A673 (cell line): Measurements from ENCODE around the gene HEBP2. TPM values are rescaled to one million over a fixed set of nuclear protein-coding genes. Genes with fewer than 3 reads are reported as not detected.

Experiments
- BruUV-seq: library from RNA; stranded (reverse); fragments of 400-500 nt; replicated peaks from 2 replicates; lab custom pipeline; 2021; lab: Mats Ljungman, UMichigan
- CTCF ChIA-PET: fragments of 300-600 bp; sonication (Branson Sonifier 250); formaldehyde crosslinking; loops from one replicate; lab custom pipeline; 2022; ENCODE audit warnings: antibody characterized with exemption; lab: Charles Lee
- POLR2A ChIA-PET: fragments of 300-600 bp; sonication (Branson Sonifier 250); formaldehyde crosslinking; loops from one replicate; lab custom pipeline; 2022; ENCODE audit warnings: antibody characterized with exemption; ENCODE audit not compliant: low non-redundant PET; lab: Charles Lee
- DNase-seq: peaks from one replicate; pipeline ENCODE4 v3.0.0-alpha.2; 2015; ENCODE audit warnings: low spot score
- H3K27ac ChIP-seq: fragments of 200-600 bp; sonication (generic); 2 replicates; pipeline ENCODE4 v1.5.1; 2016; ENCODE audit warnings: mixed run types, low read depth, mild to moderate bottlenecking, mixed read lengths, antibody characterized with exemption, low read length; ENCODE audit not compliant: poor library complexity, severe bottlenecking
- H3K27me3 ChIP-seq: fragments of 200-600 bp; sonication (generic); replicated peaks from 2 replicates; pipeline ENCODE4 v1.6.1; 2017; ENCODE audit warnings: mixed run types, low read depth, mild to moderate bottlenecking, mixed read lengths, antibody characterized with exemption, low read length; ENCODE audit not compliant: insufficient read depth, poor library complexity
- H3K36me3 ChIP-seq: fragments of 200-600 bp; sonication (generic); 2 replicates; pipeline ENCODE4 v1.6.1; 2016; ENCODE audit warnings: mixed run types, mild to moderate bottlenecking, mixed read lengths, antibody characterized with exemption, low read length; ENCODE audit not compliant: insufficient read depth, poor library complexity, severe bottlenecking
- H3K4me1 ChIP-seq: fragments of 200-600 bp; sonication (generic); 2 replicates; pipeline ENCODE4 v1.6.1; 2017; ENCODE audit warnings: mixed run types, mild to moderate bottlenecking, mixed read lengths, antibody characterized with exemption, low read length; ENCODE audit not compliant: insufficient read depth, poor library complexity, severe bottlenecking
- H3K4me3 ChIP-seq: fragments of 200-600 bp; sonication (generic); 2 replicates; pipeline ENCODE4 v1.5.1; 2016; ENCODE audit warnings: low read depth, mixed run types, mild to moderate bottlenecking, mixed read lengths, low read length; ENCODE audit not compliant: poor library complexity, severe bottlenecking
- H3K9me3 ChIP-seq: fragments of 200-600 bp; sonication (generic); 2 replicates; pipeline ENCODE4 v1.6.1; 2016; ENCODE audit warnings: mixed run types, low read depth, mild to moderate bottlenecking, mixed read lengths, antibody characterized with exemption, low read length; ENCODE audit not compliant: poor library complexity, severe bottlenecking
- EZH2 ChIP-seq: fragments of 200-600 bp; sonication (generic); IDR thresholded peaks from 2 replicates; pipeline ENCODE4 v1.6.1; 2017; ENCODE audit warnings: borderline replicate concordance, low read depth, mild to moderate bottlenecking, mixed read lengths, antibody characterized with exemption, low read length; ENCODE audit not compliant: poor library complexity, severe bottlenecking
- intact Hi-C: fragments of 100-400 bp; cut with micrococcal nuclease; formaldehyde crosslinking; loops from one replicate; pipeline ENCODE4 v1.10.0; 2022; ENCODE audit not compliant: unreplicated experiment
- total RNA-seq: library from RNA; stranded (reverse); gene quantifications from 2 replicates; pipeline ENCODE4 v1.2.3, GENCODE V29; 2021
- TF ChIP-seq, protein P1 (sequence below): fragments of 300-800, 200-600 bp; sonication (generic); conservative IDR thresholded peaks from 2 replicates; pipeline ENCODE4 v1.5.1; 2017; ENCODE audit warnings: low read depth, mild to moderate bottlenecking, antibody characterized with exemption, low read length, moderate library complexity, mixed read lengths

HEBP2 gene
- total RNA-seq, 1 experiment from 2014 or later, result 8.7 TPM

DNA sequence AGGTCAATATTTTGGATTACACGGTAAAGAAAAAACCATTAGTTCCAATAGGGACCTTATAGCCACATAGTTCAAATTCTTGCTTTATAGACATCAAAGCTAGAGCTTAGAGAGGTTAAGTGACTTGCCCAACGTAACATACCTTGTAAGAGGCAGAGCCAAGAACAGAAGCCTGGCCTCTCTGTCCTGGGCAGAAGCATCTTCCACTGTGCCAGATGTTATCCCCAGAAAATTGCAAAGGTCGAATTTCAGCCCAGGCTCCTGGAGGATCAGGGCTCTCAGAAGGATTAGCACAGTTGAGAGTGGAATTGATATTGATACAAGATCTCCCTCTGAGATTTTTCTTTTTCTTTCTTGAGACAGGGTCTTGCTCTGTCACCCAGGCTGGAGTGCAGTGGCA, 20.2 kb upstream of the HEBP2 start:
- H3K27me3 ChIP-seq, result no peaks in the 10 kb centered on the region
- DNase-seq, result no peak
- BruUV-seq, result no TSS peak
- H3K4me3 ChIP-seq, result no peak overlapping the region
- POLR2A ChIA-PET, result no interaction called here
- H3K36me3 ChIP-seq, result no peaks in the 10 kb centered on the region
- CTCF ChIA-PET, result no interaction called here
- intact Hi-C loops, result no loop called here
- TF ChIP-seq, protein P1, sequence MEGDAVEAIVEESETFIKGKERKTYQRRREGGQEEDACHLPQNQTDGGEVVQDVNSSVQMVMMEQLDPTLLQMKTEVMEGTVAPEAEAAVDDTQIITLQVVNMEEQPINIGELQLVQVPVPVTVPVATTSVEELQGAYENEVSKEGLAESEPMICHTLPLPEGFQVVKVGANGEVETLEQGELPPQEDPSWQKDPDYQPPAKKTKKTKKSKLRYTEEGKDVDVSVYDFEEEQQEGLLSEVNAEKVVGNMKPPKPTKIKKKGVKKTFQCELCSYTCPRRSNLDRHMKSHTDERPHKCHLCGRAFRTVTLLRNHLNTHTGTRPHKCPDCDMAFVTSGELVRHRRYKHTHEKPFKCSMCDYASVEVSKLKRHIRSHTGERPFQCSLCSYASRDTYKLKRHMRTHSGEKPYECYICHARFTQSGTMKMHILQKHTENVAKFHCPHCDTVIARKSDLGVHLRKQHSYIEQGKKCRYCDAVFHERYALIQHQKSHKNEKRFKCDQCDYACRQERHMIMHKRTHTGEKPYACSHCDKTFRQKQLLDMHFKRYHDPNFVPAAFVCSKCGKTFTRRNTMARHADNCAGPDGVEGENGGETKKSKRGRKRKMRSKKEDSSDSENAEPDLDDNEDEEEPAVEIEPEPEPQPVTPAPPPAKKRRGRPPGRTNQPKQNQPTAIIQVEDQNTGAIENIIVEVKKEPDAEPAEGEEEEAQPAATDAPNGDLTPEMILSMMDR, result no peak
- no peak overlapping the region for H3K27ac ChIP-seq
- no peaks in the 10 kb centered on the region for H3K9me3 ChIP-seq
- H3K4me1 ChIP-seq, result no peaks in the 10 kb centered on the region

DNA sequence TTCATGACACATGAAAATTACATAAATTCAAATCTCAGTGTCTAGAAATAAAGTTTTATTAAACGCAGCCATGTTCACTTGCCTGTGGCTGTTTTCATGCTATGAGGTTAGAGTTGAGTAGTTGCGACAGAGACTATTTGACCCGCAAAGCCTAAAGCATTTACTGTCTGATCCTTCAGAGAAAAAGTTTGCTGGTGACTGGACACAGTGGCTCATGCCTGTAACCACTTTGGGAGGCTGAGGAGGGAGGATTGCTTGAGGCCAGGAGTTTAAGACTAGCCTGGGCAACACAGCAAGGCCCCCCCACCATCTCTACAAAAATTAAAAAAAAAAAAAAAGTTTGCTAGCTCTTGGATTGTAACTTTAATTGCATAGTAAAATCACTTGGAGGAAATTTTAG, 17.1 kb upstream of the HEBP2 start:
- Histone ChIP-seq H3K27ac (no peak overlapping the region), H3K4me3 (no peak overlapping the region), H3K4me1 (no peaks in the 10 kb centered on the region), H3K27me3 (no peaks in the 10 kb centered on the region), H3K9me3 (no peaks in the 10 kb centered on the region), H3K36me3 (no peaks in the 10 kb centered on the region)
- TF ChIP-seq, protein P1, result no peak
- no peak for TF ChIP-seq EZH2
- intact Hi-C loops, result no loop called here
- no peak for DNase-seq
- BruUV-seq, result no TSS peak
- POLR2A ChIA-PET, result no interaction called here
- CTCF ChIA-PET, result interaction anchor here (0.6 kb wide), 1 partner anchor 384 kb away, joined by 9 read pairs; no protein-coding TSS in a partner anchor

DNA sequence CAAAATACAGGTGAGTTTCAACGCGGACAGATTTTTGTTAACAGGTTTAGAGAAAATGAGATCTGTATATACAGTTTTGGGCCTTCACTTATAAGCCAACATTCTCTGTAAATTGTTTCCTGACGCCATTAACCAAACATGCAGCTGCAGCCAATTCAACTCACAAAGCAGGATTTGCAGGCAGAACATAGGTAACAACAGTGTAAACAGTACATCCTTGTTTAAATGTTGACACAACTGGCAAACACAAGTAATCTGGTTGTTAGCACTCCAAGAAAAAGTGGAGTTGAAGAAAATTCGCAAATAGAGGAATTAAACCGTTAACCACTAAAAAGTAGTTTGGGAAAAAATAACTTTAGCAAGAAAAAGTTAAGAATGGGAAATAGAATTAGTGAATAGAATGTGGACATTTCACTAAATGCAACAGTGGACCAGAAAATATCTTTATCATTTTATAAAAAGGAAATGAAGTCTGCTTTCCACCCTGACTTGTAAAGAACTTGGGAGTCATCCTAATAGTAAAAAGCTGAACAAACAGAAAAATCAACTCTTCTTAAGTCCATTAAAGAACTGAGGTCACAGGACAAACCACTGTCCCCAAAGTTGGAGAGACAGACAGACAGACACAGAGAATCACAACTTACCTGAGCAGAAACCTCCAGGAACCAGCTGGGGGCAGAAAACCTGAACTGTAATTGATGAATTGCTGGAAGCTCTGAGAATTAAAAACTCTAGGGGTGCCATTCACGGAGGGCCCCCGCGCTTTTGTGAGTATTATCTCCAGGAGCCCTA, 16.2 kb upstream of the HEBP2 start:
- Histone ChIP-seq H3K9me3 (no peaks in the 10 kb centered on the region), H3K36me3 (no peaks in the 10 kb centered on the region), H3K4me3 (no peak overlapping the region), H3K27me3 (no peaks in the 10 kb centered on the region), H3K4me1 (no peaks in the 10 kb centered on the region), H3K27ac (no peak overlapping the region)
- no peak for TF ChIP-seq EZH2
- TF ChIP-seq, protein P1, result no peak
- POLR2A ChIA-PET, result no interaction called here
- BruUV-seq, result no TSS peak
- intact Hi-C loops, result no loop called here
- CTCF ChIA-PET, result interaction anchor here (0.6 kb wide), 1 partner anchor 385 kb away, joined by 9 read pairs; no protein-coding TSS in a partner anchor
- DNase-seq, result no peak
